ENCODE data around the gene SPATA2. TPM values are rescaled to one million over a fixed set of nuclear protein-coding genes. Genes with fewer than 3 reads are reported as not detected.

SPATA2 gene
- total and polyA plus RNA-seq, 2 of the 13 experiments (the other 11 are each of a cell fraction or from before 2014, with no cell fraction given) = 3.2 to 8.7 TPM

GRCh38 chr20:49936153-49937026 lies 21.1 kb upstream of the SPATA2 start, which contains the start of gene RNF114 (continued):
- TF ChIP-seq ZNF318 (CRISPR knock-in tag; IDR thresholded peaks at IDR 0.05) = no peak
- peak; percentile 94 for TF ChIP-seq KDM5A (IDR thresholded peaks at IDR 0.05; ENCODE audit: borderline replicate concordance, low read length)
- TF ChIP-seq ZBTB44 (CRISPR knock-in tag; IDR thresholded peaks at IDR 0.05) = peak; percentile 91; the same call in 1 of the 2 replicates
- 0 out of 2 replicates have a peak, but pooled peaks have one; percentile 24 for TF ChIP-seq E2F2 (CRISPR knock-in tag; IDR thresholded peaks at IDR 0.05; ENCODE audit: borderline replicate concordance)
- TF ChIP-seq E2F5 (CRISPR knock-in tag; conservative IDR thresholded peaks at IDR 0.05) = peak; percentile 69
- TF ChIP-seq MAX (IDR thresholded peaks at IDR 0.05) = peak; percentile 81
- peak; percentile 87; the same call in 1 of the 2 replicates for TF ChIP-seq ZNF563 (CRISPR knock-in tag; IDR thresholded peaks at IDR 0.05)
- TF ChIP-seq IKZF5 (CRISPR knock-in tag; IDR thresholded peaks at IDR 0.05) = peak; percentile 77
- TF ChIP-seq RARA (CRISPR knock-in tag; IDR thresholded peaks at IDR 0.05) = peak; percentile 41; the same call in 1 of the 2 replicates
- no peak for TF ChIP-seq SMARCC2 (IDR thresholded peaks at IDR 0.05)
- TF ChIP-seq DRAP1 (CRISPR knock-in tag; IDR thresholded peaks at IDR 0.05) = peak; percentile 91
- TF ChIP-seq ZSCAN22 (CRISPR knock-in tag; IDR thresholded peaks at IDR 0.05) = no peak
- TF ChIP-seq PCBP2 (optimal IDR thresholded peaks at IDR 0.05; ENCODE audit: low read depth, low read length, poor library complexity, severe bottlenecking) = no peak

Measured in HepG2 (cell line).